HCT116 (cell line): ENCODE measurements around the gene NUDT14. TPM values are rescaled to one million over a fixed set of nuclear protein-coding genes. Genes with fewer than 3 reads are reported as not detected.

Experiments used
- ATAC-seq: fragments of 200-7000 bp; cut with Tn5 transposase; 2 replicates; pipeline ENCODE4 v1.9.1; 2020; ENCODE audit warnings: mild to moderate bottlenecking, moderate library complexity
- BruUV-seq: library from RNA; stranded (reverse); fragments of 400-500 nt; replicated peaks from 2 replicates; lab custom pipeline; 2021; lab: Mats Ljungman, UMichigan
- CTCF ChIA-PET: fragments of 300-600 bp; sonication (Branson Sonifier 250); formaldehyde crosslinking; loops from one replicate; lab custom pipeline; 2021; ENCODE audit warnings: antibody characterized with exemption; lab: Charles Lee
- POLR2A ChIA-PET: fragments of 300-600, 350-600 bp; sonication (Branson Sonifier 250); formaldehyde crosslinking; loops from one replicate; lab custom pipeline; 2021; ENCODE audit warnings: antibody characterized with exemption; lab: Charles Lee
- RAD21 ChIA-PET, 2 experiments: fragments of 300-600 bp; sonication (Branson Sonifier 250); formaldehyde crosslinking; loops; one replicate each; lab custom pipeline; 2023; ENCODE audit warnings: low total read pairs in 2 of 2; ENCODE audit not compliant: uncharacterized antibody in 2 of 2, unreplicated experiment in 2 of 2, low non-redundant PET in 1 of 2; lab: Charles Lee
- DNase-seq: peaks from one replicate; pipeline ENCODE4 v3.0.0-alpha.2; 2010; ENCODE audit warnings: low read depth, low spot score
- H2AFZ ChIP-seq: fragments of 200-600 bp; shearing (Covaris generic), sonication (generic); 2 replicates; pipeline ENCODE4 v1.6.1; 2017; ENCODE audit warnings: low read depth, mixed run types, mixed read lengths, antibody characterized with exemption, low read length; ENCODE audit not compliant: poor library complexity, severe bottlenecking
- H3K27ac ChIP-seq: 2 replicates; pipeline ENCODE4 v1.5.1; 2012; ENCODE audit warnings: low read depth, low read length
- H3K27me3 ChIP-seq: fragments of 200-600 bp; sonication (generic); 2 replicates; pipeline ENCODE4 v1.6.1; 2016; ENCODE audit warnings: mixed run types, low read length, mixed read lengths; ENCODE audit not compliant: insufficient read depth
- H3K36me3 ChIP-seq, 2 experiments: fragments of 200-500 bp in 1 of 2; fragments of 200-600 bp in 1 of 2; sonication (Bioruptor generic) in 1 of 2; sonication (generic) in 1 of 2; 2 replicates each; pipeline versions ENCODE4 v1.5.1 to v1.6.1; 2014 to 2016; ENCODE audit warnings: low read length in 2 of 2, inconsistent platforms in 1 of 2, mixed read lengths in 1 of 2, mixed run types in 1 of 2; ENCODE audit not compliant: insufficient read depth in 2 of 2, control insufficient read depth in 1 of 2
- H3K4me1 ChIP-seq, 2 experiments: fragments of 200-600 bp in 1 of 2; sonication (generic) in 1 of 2; 2 replicates each; pipeline versions ENCODE4 v1.5.1 to v1.6.1; 2012 to 2017; ENCODE audit warnings: low read length in 2 of 2, inconsistent platforms in 1 of 2, mild to moderate bottlenecking in 1 of 2, mixed read lengths in 1 of 2, mixed run types in 1 of 2, moderate library complexity in 1 of 2; ENCODE audit not compliant: insufficient read depth in 2 of 2, control insufficient read depth in 1 of 2
- H3K4me2 ChIP-seq: fragments of 200-600 bp; sonication (generic); 2 replicates; pipeline ENCODE4 v1.6.1; 2017; ENCODE audit warnings: mixed run types, low read length, mixed read lengths
- H3K4me3 ChIP-seq, 2 experiments: fragments of 200-600 bp in 1 of 2; sonication (generic) in 1 of 2; replicated peaks in 1 of 2; 2 replicates each; pipeline ENCODE4 v1.5.1; 2011 to 2016; ENCODE audit warnings: low read length in 2 of 2, control low read depth in 1 of 2, low read depth in 1 of 2, mild to moderate bottlenecking in 1 of 2, mixed read lengths in 1 of 2, mixed run types in 1 of 2
- H3K79me2 ChIP-seq: fragments of 200-600 bp; sonication (generic); 2 replicates; pipeline ENCODE4 v1.6.1; 2017; ENCODE audit warnings: mild to moderate bottlenecking, mixed run types, low read length, moderate library complexity, mixed read lengths; ENCODE audit not compliant: insufficient read depth
- H3K9ac ChIP-seq: fragments of 200-600 bp; sonication (generic); 2 replicates; pipeline ENCODE4 v1.6.1; 2016; ENCODE audit warnings: low read length, mixed read lengths
- H3K9me2 ChIP-seq: fragments of 200-600 bp; sonication (generic), shearing (Covaris generic); 2 replicates; pipeline ENCODE4 v1.6.1; 2017; ENCODE audit warnings: mixed run types, mild to moderate bottlenecking, moderate library complexity; ENCODE audit not compliant: insufficient read depth
- H3K9me3 ChIP-seq, 2 experiments: fragments of 200-500 bp in 1 of 2; fragments of 200-600 bp in 1 of 2; sonication (Bioruptor generic) in 1 of 2; sonication (generic) in 1 of 2; 2 replicates each; pipeline ENCODE4 v1.6.1; 2014 to 2017; ENCODE audit warnings: low read length in 2 of 2, mixed read lengths in 2 of 2, inconsistent platforms in 1 of 2, low read depth in 1 of 2, mild to moderate bottlenecking in 1 of 2, mixed run types in 1 of 2, moderate library complexity in 1 of 2; ENCODE audit not compliant: control insufficient read depth in 1 of 2, insufficient read depth in 1 of 2
- H4K20me1 ChIP-seq: fragments of 200-600 bp; sonication (generic), shearing (Covaris generic); 2 replicates; pipeline ENCODE4 v1.6.1; 2017; ENCODE audit warnings: mixed run types, mild to moderate bottlenecking, moderate library complexity; ENCODE audit not compliant: insufficient read depth
- EGR1 ChIP-seq: IDR thresholded peaks from 2 replicates; pipeline ENCODE4 v1.6.1; 2012; ENCODE audit warnings: low read depth
- EZH2 ChIP-seq: fragments of 200-600 bp; sonication (generic); IDR thresholded peaks from 2 replicates; pipeline ENCODE4 v1.6.1; 2017; ENCODE audit warnings: antibody characterized with exemption, mixed run types
- JUND ChIP-seq: IDR thresholded peaks from 2 replicates; pipeline ENCODE4 v1.6.1; 2012
- POLR2AphosphoS5 ChIP-seq: IDR thresholded peaks from 2 replicates; pipeline ENCODE4 v1.6.1; 2011; ENCODE audit warnings: mild to moderate bottlenecking, low read depth, low read length, moderate library complexity
- SIN3A ChIP-seq: IDR thresholded peaks from 2 replicates; pipeline ENCODE4 v1.6.1; 2012; ENCODE audit warnings: low read depth
- SP1 ChIP-seq: IDR thresholded peaks from 2 replicates; pipeline ENCODE4 v1.6.1; 2012; ENCODE audit warnings: low read depth
- SRF ChIP-seq: IDR thresholded peaks from 2 replicates; pipeline ENCODE4 v1.6.1; 2012; ENCODE audit warnings: low read depth
- TCF7L2 ChIP-seq: IDR thresholded peaks from 2 replicates; pipeline ENCODE4 v1.7.0; 2011; ENCODE audit warnings: borderline replicate concordance, inconsistent platforms; ENCODE audit not compliant: insufficient read depth, insufficient read length; ENCODE audit errors: extremely low read depth
- ZFX ChIP-seq: fragments of 450-650 bp; IDR thresholded peaks from 2 replicates; pipeline ENCODE4 v1.6.1; 2017
- ZNF274 ChIP-seq: fragments of 200-500 bp; sonication (Bioruptor generic); IDR thresholded peaks from 2 replicates; pipeline ENCODE4 v1.6.1; 2014; ENCODE audit warnings: mild to moderate bottlenecking, low read depth, low read length, inconsistent platforms
- intact Hi-C: fragments of 100-400 bp; cut with micrococcal nuclease; formaldehyde crosslinking; loops from 2 replicates; pipeline ENCODE4 v1.10.0; 2022
- total RNA-seq: library from RNA; stranded (reverse); gene quantifications from one replicate; pipeline ENCODE4 v1.2.1, GENCODE V29; 2021; ENCODE audit not compliant: unreplicated experiment
- TF ChIP-seq, protein P1 (sequence below): IDR thresholded peaks from 2 replicates; pipeline ENCODE4 v1.6.1; 2011; ENCODE audit warnings: mild to moderate bottlenecking, low read length, moderate library complexity; ENCODE audit not compliant: insufficient replicate concordance; ENCODE audit errors: extremely low read depth
- TF ChIP-seq, protein P2 (sequence below): IDR thresholded peaks from 2 replicates; pipeline ENCODE4 v1.6.1; 2012
- TF ChIP-seq, protein P3 (sequence below): IDR thresholded peaks from 2 replicates; pipeline ENCODE4 v1.6.1; 2012

The NUDT14 gene
- total RNA-seq, 1 experiment from 2014 or later: 56.1 TPM

DNA sequence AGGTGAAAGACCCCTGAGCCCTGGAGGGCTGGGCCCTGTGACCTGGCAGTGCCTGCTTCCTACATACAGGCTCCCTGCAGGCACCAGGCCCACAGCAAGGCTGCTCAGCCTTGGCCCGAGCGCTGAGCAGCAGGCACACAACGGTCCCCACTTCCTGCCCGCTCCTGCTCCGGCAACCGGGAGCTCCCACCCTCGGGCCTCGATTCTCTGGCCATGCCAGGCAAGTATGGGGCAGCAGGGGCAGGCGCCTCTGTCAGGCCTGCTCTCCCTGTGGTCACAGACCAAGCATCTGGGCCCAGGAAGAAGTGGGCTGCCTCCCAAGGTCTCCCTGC, 30.6 kb upstream of the NUDT14 start:
- BruUV-seq: no TSS peak
- Histone ChIP-seq H3K4me2 (no peak overlapping the region), H3K9me2 (no peaks in the 10 kb centered on the region), H3K9ac (no peak overlapping the region), H4K20me1 (no peaks in the 10 kb centered on the region), H3K27ac (no peak overlapping the region), H3K27me3 (no peaks in the 10 kb centered on the region), H3K4me1 (peaks cover 3 to 4% of the 10 kb centered on the region in 2 experiments; a peak in 2 of 4 replicates), H3K36me3 (no peaks in the 10 kb centered on the region), H3K79me2 (no peaks in the 10 kb centered on the region), H3K9me3 (no peaks in the 10 kb centered on the region), H3K4me3 (no peak overlapping the region), H2AFZ (no peak overlapping the region)
- ChIA-PET CTCF (no interaction called here), POLR2A (no interaction called here), RAD21 (no interaction called here)
- DNase-seq: no peak
- TF ChIP-seq SIN3A: no peak
- TF ChIP-seq SP1: no peak
- TF ChIP-seq, protein P1, sequence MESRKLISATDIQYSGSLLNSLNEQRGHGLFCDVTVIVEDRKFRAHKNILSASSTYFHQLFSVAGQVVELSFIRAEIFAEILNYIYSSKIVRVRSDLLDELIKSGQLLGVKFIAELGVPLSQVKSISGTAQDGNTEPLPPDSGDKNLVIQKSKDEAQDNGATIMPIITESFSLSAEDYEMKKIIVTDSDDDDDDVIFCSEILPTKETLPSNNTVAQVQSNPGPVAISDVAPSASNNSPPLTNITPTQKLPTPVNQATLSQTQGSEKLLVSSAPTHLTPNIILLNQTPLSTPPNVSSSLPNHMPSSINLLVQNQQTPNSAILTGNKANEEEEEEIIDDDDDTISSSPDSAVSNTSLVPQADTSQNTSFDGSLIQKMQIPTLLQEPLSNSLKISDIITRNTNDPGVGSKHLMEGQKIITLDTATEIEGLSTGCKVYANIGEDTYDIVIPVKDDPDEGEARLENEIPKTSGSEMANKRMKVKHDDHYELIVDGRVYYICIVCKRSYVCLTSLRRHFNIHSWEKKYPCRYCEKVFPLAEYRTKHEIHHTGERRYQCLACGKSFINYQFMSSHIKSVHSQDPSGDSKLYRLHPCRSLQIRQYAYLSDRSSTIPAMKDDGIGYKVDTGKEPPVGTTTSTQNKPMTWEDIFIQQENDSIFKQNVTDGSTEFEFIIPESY: no peak
- TF ChIP-seq, protein P2, sequence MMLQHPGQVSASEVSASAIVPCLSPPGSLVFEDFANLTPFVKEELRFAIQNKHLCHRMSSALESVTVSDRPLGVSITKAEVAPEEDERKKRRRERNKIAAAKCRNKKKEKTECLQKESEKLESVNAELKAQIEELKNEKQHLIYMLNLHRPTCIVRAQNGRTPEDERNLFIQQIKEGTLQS: no peak
- TF ChIP-seq ZNF274: no peak
- TF ChIP-seq SRF: no peak
- no peak for TF ChIP-seq POLR2AphosphoS5
- TF ChIP-seq, protein P3, sequence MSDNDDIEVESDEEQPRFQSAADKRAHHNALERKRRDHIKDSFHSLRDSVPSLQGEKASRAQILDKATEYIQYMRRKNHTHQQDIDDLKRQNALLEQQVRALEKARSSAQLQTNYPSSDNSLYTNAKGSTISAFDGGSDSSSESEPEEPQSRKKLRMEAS: no peak
- TF ChIP-seq EGR1: no peak
- no peak for TF ChIP-seq ZFX
- no peak for TF ChIP-seq EZH2
- no peak for TF ChIP-seq JUND
- TF ChIP-seq TCF7L2: no peak
- intact Hi-C loops: no loop called here
- ATAC-seq: no peak
